ENCODE data around the gene RTN4R.

DNA sequence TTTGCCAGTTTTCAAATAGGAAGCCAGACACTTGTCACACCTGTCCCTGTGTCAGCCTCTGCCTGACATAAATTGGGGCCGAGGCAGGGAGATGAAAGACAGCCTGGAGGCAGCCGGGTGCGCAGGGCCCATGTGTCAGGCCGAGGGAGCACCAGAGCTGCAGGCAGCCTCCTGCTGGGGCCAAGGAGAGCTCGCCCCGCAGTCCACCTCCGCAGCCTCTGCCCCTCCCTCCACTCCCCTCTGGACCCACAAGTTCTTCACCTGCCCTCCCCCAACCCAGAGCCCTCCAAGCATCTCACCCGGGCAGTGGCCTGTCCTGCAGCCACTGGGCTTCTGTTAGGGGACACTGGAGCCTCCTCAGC is 8.8 kb downstream of the RTN4R start:
- TF ChIP-seq, protein P1, sequence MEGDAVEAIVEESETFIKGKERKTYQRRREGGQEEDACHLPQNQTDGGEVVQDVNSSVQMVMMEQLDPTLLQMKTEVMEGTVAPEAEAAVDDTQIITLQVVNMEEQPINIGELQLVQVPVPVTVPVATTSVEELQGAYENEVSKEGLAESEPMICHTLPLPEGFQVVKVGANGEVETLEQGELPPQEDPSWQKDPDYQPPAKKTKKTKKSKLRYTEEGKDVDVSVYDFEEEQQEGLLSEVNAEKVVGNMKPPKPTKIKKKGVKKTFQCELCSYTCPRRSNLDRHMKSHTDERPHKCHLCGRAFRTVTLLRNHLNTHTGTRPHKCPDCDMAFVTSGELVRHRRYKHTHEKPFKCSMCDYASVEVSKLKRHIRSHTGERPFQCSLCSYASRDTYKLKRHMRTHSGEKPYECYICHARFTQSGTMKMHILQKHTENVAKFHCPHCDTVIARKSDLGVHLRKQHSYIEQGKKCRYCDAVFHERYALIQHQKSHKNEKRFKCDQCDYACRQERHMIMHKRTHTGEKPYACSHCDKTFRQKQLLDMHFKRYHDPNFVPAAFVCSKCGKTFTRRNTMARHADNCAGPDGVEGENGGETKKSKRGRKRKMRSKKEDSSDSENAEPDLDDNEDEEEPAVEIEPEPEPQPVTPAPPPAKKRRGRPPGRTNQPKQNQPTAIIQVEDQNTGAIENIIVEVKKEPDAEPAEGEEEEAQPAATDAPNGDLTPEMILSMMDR (IDR thresholded peaks at IDR 0.05), result no peak
- no peak for TF ChIP-seq POLR2A (IDR thresholded peaks at IDR 0.05)

Data from lower leg skin (tissue), 3 donors.